HepG2 (cell line): ENCODE measurements around the gene PHB1. TPM values are rescaled to one million over a fixed set of nuclear protein-coding genes. Genes with fewer than 3 reads are reported as not detected.

Source experiments
- AHR ChIP-seq: IDR thresholded peaks from 2 replicates; pipeline ENCODE4 v1.6.1; 2018; ENCODE audit warnings: missing genetic modification reagents, missing compliant biosample characterization
- GABPA ChIP-seq, 2 experiments: IDR thresholded peaks; 2 replicates each; pipeline ENCODE4 v1.6.1; 2011 to 2016; ENCODE audit warnings: low read depth in 2 of 2, low read length in 1 of 2, missing biosample characterization in 1 of 2, missing genetic modification characterization in 1 of 2
- MAFG ChIP-seq: sonication (generic); formaldehyde crosslinking; IDR thresholded peaks from 2 replicates; pipeline ENCODE4 v1.5.1; 2020; ENCODE audit warnings: mild to moderate bottlenecking, missing genetic modification reagents
- REPIN1 ChIP-seq: sonication (generic); formaldehyde crosslinking; IDR thresholded peaks from 2 replicates; pipeline ENCODE4 v1.8.0; 2022; ENCODE audit warnings: missing genetic modification reagents, low read depth, mild to moderate bottlenecking, borderline replicate concordance
- STAG1 ChIP-seq: sonication (generic); formaldehyde crosslinking; IDR thresholded peaks from 2 replicates; pipeline ENCODE4 v1.4.0; 2020; ENCODE audit warnings: missing genetic modification reagents
- ZC3H4 ChIP-seq: sonication (generic); formaldehyde crosslinking; IDR thresholded peaks from 2 replicates; pipeline ENCODE4 v1.4.0; 2020; ENCODE audit warnings: missing genetic modification reagents, borderline replicate concordance
- ZMYM4 ChIP-seq: sonication (generic); formaldehyde crosslinking; IDR thresholded peaks from 2 replicates; pipeline ENCODE4 v1.8.1; 2023; ENCODE audit warnings: mild to moderate bottlenecking, missing genetic modification reagents
- ZNF205 ChIP-seq: IDR thresholded peaks from 2 replicates; pipeline ENCODE4 v1.6.1; 2018; ENCODE audit warnings: missing biosample characterization, missing genetic modification reagents
- ZNF619 ChIP-seq: sonication (generic); formaldehyde crosslinking; IDR thresholded peaks from 2 replicates; pipeline ENCODE4 v1.4.0; 2020; ENCODE audit warnings: mild to moderate bottlenecking, missing genetic modification reagents
- ZNF644 ChIP-seq: IDR thresholded peaks from 2 replicates; pipeline ENCODE4 v1.6.1; 2016; ENCODE audit warnings: low read depth
- ZNF879 ChIP-seq: sonication (generic); formaldehyde crosslinking; IDR thresholded peaks from 2 replicates; pipeline ENCODE4 v1.8.1; 2023; ENCODE audit warnings: missing genetic modification reagents
- ZSCAN31 ChIP-seq: sonication (generic); formaldehyde crosslinking; IDR thresholded peaks from 2 replicates; pipeline ENCODE4 v1.5.0; 2020; ENCODE audit warnings: low read depth, mild to moderate bottlenecking, missing genetic modification reagents
- polyA plus RNA-seq, 8 experiments: library from polyadenylated mRNA; depleted of rRNA in 3 of 8; stranded (reverse) in 7 of 8; unstranded in 1 of 8; fragments of >200 nt; fragmentation: Illumina TruSeq in 4 of 8; extraction: Trizol in 4 of 8; gene quantifications; 2 replicates each; pipeline versions ENCODE4 v1.2.1 to v1.2.3, GENCODE V29; 2011 to 2016; ENCODE audit warnings: low read depth in 4 of 8, missing spikeins in 1 of 8, mixed read lengths in 1 of 8; ENCODE audit not compliant: insufficient read depth in 1 of 8
- total RNA-seq, 5 experiments: library from RNA; depleted of rRNA; stranded (reverse); fragments of >200 nt; fragmentation: Illumina TruSeq; extraction: Trizol; gene quantifications; 2 replicates each; pipeline ENCODE4 v1.2.3, GENCODE V29; 2016; ENCODE audit warnings: low read depth in 1 of 5
- TF ChIP-seq, protein P1 (sequence below): IDR thresholded peaks from 2 replicates; pipeline ENCODE4 v1.6.1; 2016; ENCODE audit warnings: missing compliant biosample characterization, missing genetic modification reagents, borderline replicate concordance
- TF ChIP-seq, protein P2 (sequence below): sonication (generic); formaldehyde crosslinking; IDR thresholded peaks from 2 replicates; pipeline ENCODE4 v1.4.0; 2020; ENCODE audit warnings: missing genetic modification reagents, borderline replicate concordance
- TF ChIP-seq, protein P3 (sequence below): sonication (generic); formaldehyde crosslinking; IDR thresholded peaks from 2 replicates; pipeline ENCODE4 v1.5.0; 2020; ENCODE audit warnings: mild to moderate bottlenecking, missing genetic modification reagents, borderline replicate concordance
- TF ChIP-seq, protein P4 (sequence below): sonication (generic); formaldehyde crosslinking; IDR thresholded peaks from 2 replicates; pipeline ENCODE4 v1.5.0; 2020; ENCODE audit warnings: missing genetic modification reagents, mild to moderate bottlenecking, borderline replicate concordance
- TF ChIP-seq, protein P5 (sequence below): sonication (generic); formaldehyde crosslinking; IDR thresholded peaks from 2 replicates; pipeline ENCODE4 v1.8.0; 2023; ENCODE audit warnings: mild to moderate bottlenecking, missing genetic modification reagents

The PHB1 gene
- total and polyA plus RNA-seq, 2 of the 13 experiments (the other 11 are each of a cell fraction or from before 2014, with no cell fraction given), result 515 to 688 TPM

DNA sequence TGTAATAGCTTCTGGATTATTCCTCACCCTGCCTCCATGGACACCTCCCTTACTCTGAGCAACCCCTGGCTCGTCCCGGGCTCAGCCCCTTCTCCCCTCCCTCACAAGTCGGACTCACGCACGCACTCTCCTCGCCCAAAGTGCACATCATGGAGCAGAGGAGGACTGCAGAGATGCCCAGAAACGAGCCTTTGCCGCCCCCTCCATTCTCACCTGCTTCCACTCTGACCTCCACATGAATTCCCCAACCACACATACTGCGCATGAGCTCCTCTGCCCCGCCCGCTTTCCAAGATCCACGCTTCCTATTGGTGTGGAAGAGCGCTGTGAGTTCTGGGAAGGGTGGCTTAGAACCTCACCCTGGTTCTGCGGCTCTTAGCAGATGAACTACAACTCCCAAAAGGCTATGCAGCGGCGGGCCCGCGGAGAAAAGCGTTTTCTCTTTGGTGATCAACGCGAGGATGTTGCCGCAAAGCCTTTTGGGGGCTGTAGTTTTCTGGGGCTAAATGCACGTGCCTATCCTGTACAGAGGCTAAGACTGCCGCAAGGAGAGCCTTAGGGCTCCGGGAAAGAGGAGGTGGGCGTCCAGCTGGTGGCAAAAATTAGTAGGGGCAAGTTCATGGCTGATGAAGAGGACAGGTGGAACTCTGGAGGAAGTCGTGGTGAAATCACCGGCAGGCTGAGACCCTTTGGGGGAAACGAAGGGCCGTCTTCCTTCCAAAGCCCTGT lies at the start of gene PHB1 (continued):
- TF ChIP-seq, protein P1, sequence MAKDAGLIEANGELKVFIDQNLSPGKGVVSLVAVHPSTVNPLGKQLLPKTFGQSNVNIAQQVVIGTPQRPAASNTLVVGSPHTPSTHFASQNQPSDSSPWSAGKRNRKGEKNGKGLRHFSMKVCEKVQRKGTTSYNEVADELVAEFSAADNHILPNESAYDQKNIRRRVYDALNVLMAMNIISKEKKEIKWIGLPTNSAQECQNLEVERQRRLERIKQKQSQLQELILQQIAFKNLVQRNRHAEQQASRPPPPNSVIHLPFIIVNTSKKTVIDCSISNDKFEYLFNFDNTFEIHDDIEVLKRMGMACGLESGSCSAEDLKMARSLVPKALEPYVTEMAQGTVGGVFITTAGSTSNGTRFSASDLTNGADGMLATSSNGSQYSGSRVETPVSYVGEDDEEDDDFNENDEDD (CRISPR knock-in tag), result peak; percentile 91
- TF ChIP-seq ZSCAN31 (CRISPR knock-in tag) (peak; percentile 97), ZNF644 (CRISPR knock-in tag) (peak; percentile 14; the same call in 1 of the 2 replicates), ZMYM4 (CRISPR knock-in tag) (peak; percentile 53; the same call in 1 of the 2 replicates), ZNF619 (peak; percentile 96; the same call in 1 of the 2 replicates), GABPA (IDR thresholded peaks at IDR 0.05; ENCODE audit: low read depth, low read length) (0 out of 2 replicates have a peak, but pooled peaks have one; percentile 16), GABPA (CRISPR knock-in tag; IDR thresholded peaks at IDR 0.05; ENCODE audit: low read depth) (peak; percentile 90), ZNF205 (CRISPR knock-in tag) (peak; percentile 82; the same call in 1 of the 2 replicates), STAG1 (CRISPR knock-in tag) (no peak), MAFG (CRISPR knock-in tag) (no peak), ZNF879 (CRISPR knock-in tag) (no peak; the same call in 1 of the 2 replicates), ZC3H4 (0 out of 2 replicates have a peak, but pooled peaks have one; percentile 41), AHR (0 out of 2 replicates have a peak, but pooled peaks have one; percentile 34), REPIN1 (CRISPR knock-in tag) (peak; percentile 41; the same call in 1 of the 2 replicates)
- TF ChIP-seq, protein P2, sequence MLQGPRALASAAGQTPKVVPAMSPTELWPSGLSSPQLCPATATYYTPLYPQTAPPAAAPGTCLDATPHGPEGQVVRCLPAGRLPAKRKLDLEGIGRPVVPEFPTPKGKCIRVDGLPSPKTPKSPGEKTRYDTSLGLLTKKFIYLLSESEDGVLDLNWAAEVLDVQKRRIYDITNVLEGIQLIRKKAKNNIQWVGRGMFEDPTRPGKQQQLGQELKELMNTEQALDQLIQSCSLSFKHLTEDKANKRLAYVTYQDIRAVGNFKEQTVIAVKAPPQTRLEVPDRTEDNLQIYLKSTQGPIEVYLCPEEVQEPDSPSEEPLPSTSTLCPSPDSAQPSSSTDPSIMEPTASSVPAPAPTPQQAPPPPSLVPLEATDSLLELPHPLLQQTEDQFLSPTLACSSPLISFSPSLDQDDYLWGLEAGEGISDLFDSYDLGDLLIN, result peak; percentile 89; the same call in 1 of the 2 replicates
- TF ChIP-seq, protein P3, sequence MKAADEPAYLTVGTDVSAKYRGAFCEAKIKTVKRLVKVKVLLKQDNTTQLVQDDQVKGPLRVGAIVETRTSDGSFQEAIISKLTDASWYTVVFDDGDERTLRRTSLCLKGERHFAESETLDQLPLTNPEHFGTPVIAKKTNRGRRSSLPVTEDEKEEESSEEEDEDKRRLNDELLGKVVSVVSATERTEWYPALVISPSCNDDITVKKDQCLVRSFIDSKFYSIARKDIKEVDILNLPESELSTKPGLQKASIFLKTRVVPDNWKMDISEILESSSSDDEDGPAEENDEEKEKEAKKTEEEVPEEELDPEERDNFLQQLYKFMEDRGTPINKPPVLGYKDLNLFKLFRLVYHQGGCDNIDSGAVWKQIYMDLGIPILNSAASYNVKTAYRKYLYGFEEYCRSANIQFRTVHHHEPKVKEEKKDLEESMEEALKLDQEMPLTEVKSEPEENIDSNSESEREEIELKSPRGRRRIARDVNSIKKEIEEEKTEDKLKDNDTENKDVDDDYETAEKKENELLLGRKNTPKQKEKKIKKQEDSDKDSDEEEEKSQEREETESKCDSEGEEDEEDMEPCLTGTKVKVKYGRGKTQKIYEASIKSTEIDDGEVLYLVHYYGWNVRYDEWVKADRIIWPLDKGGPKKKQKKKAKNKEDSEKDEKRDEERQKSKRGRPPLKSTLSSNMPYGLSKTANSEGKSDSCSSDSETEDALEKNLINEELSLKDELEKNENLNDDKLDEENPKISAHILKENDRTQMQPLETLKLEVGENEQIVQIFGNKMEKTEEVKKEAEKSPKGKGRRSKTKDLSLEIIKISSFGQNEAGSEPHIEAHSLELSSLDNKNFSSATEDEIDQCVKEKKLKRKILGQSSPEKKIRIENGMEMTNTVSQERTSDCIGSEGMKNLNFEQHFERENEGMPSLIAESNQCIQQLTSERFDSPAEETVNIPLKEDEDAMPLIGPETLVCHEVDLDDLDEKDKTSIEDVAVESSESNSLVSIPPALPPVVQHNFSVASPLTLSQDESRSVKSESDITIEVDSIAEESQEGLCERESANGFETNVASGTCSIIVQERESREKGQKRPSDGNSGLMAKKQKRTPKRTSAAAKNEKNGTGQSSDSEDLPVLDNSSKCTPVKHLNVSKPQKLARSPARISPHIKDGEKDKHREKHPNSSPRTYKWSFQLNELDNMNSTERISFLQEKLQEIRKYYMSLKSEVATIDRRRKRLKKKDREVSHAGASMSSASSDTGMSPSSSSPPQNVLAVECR (CRISPR knock-in tag), result peak; percentile 96
- TF ChIP-seq, protein P4, sequence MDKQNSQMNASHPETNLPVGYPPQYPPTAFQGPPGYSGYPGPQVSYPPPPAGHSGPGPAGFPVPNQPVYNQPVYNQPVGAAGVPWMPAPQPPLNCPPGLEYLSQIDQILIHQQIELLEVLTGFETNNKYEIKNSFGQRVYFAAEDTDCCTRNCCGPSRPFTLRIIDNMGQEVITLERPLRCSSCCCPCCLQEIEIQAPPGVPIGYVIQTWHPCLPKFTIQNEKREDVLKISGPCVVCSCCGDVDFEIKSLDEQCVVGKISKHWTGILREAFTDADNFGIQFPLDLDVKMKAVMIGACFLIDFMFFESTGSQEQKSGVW, result no peak
- TF ChIP-seq, protein P5, sequence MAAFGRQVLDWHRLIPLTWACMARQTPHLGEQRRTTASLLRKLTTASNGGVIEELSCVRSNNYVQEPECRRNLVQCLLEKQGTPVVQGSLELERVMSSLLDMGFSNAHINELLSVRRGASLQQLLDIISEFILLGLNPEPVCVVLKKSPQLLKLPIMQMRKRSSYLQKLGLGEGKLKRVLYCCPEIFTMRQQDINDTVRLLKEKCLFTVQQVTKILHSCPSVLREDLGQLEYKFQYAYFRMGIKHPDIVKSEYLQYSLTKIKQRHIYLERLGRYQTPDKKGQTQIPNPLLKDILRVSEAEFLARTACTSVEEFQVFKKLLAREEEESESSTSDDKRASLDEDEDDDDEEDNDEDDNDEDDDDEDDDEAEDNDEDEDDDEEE (CRISPR knock-in tag), result peak; percentile 52; the same call in 1 of the 2 replicates
